ENCODE results near the gene VSTM4.

DNA sequence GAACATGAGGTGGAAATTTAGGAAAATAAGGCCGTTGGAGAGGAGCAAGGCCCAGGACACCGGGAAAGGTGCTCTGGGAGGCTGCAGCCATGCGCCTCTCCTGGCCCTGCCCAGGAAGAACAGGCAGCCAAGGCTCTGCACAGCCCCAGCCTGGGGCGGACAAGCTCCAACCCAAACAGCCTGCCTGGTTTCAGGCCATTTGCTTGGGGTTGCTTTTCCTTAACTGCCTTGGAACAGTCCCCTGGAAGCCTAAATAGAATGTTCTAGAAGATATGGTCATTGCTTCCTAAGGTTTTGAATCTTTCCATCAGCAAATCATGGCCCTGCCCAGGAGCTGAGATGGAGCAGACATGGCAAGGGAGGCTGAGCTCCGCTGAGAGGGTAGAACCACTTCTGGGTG lies 11.0 kb downstream of the VSTM4 start:
- TF ChIP-seq YY1 (IDR thresholded peaks at IDR 0.05; ENCODE audit: insufficient read depth, insufficient read length) (no peak), ZNF274 (IDR thresholded peaks at IDR 0.05; ENCODE audit: low read depth, low read length) (no peak)

Measured in NT2/D1 (cell line).